NT2/D1 (cell line): ENCODE results near the gene DNAAF9.

Experiments used
- YY1 ChIP-seq: IDR thresholded peaks from 2 replicates; pipeline ENCODE4 v1.6.1; 2011; ENCODE audit not compliant: insufficient read length, insufficient read depth
- ZNF274 ChIP-seq: IDR thresholded peaks from 2 replicates; pipeline ENCODE4 v1.6.1; 2011; ENCODE audit warnings: mild to moderate bottlenecking, low read depth, low read length

DNA sequence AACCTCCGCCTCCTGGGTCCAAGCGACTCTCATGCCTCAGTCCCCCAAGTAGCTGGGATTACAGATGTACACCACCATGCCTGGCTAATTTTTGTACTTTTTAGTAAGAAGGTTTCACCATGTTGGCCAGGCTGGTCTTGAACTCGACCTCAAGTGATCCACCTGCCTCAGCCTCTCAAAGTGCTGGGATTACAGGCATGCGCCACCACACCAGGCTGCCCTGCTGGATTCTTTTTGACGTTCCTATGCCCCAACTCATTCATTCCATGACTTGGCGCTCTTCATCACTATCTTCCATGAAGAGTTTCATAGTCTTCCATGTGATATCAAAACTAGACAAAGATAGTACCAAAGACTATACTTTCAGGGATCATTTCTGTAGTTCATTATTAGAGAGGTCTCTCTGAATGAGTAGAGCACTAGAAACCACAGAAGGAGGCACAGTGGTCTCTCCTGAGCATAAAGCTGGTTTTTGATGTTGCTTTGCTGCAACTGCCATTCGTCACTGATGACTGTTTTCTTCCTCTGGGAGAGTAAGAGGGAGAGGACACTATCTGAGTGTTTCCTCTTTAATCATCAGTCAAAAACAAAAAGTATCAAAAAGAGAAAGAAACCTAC is 23.5 kb downstream of the DNAAF9 start:
- no peak for TF ChIP-seq YY1
- TF ChIP-seq ZNF274, result no peak
